H1 (cell line): ENCODE results near the gene TMEM161B. TPM values are rescaled to one million over a fixed set of nuclear protein-coding genes. Genes with fewer than 3 reads are reported as not detected.

Experiments
- CTCF ChIA-PET: fragments of 300-600 bp; sonication (Branson Sonifier 250); formaldehyde crosslinking; loops from one replicate; lab custom pipeline; 2021; ENCODE audit not compliant: partially characterized antibody; lab: Charles Lee
- POLR2A ChIA-PET: fragments of 300-600 bp; sonication (Branson Sonifier 250); formaldehyde crosslinking; loops from one replicate; lab custom pipeline; 2021; ENCODE audit warnings: inconsistent platforms; ENCODE audit not compliant: partially characterized antibody; lab: Charles Lee
- DNase-seq, 2 experiments: peaks; one replicate each; pipeline versions ENCODE4 v3.0.0 to v3.0.0-alpha.2; 2010 to 2022; ENCODE audit warnings: low spot score in 2 of 2, low read depth in 1 of 2, mixed read lengths in 1 of 2
- FAIRE-seq: peaks from 2 replicates; lab custom pipeline; 2011; peaks lifted over from hg19 to GRCh38; lab: Jason Lieb, UNC
- H2AFZ ChIP-seq: 2 replicates; pipeline ENCODE4 v1.8.1; 2012; ENCODE audit warnings: low read length, inconsistent platforms
- H2AK5ac ChIP-seq: 2 replicates; pipeline ENCODE4 v1.6.1; 2013; ENCODE audit warnings: low read depth, low read length
- H2BK120ac ChIP-seq: replicated peaks from 2 replicates; pipeline ENCODE3; 2013; ENCODE audit warnings: low read depth, low read length, inconsistent platforms
- H2BK12ac ChIP-seq: 2 replicates; pipeline ENCODE4 v1.6.1; 2013; ENCODE audit warnings: low read depth, low read length
- H2BK15ac ChIP-seq: 2 replicates; pipeline ENCODE4 v1.6.1; 2013; ENCODE audit warnings: low read length
- H2BK20ac ChIP-seq: 2 replicates; pipeline ENCODE4 v1.6.1; 2013; ENCODE audit warnings: low read length
- H2BK5ac ChIP-seq: 2 replicates; pipeline ENCODE4 v1.6.1; 2013; ENCODE audit warnings: low read depth, low read length
- H3K14ac ChIP-seq: 2 replicates; pipeline ENCODE4 v1.6.1; 2013; ENCODE audit warnings: inconsistent platforms; ENCODE audit not compliant: insufficient read length
- H3K18ac ChIP-seq: 2 replicates; pipeline ENCODE4 v1.6.1; 2013; ENCODE audit warnings: low read length; ENCODE audit errors: extremely low read depth
- H3K23ac ChIP-seq: 2 replicates; pipeline ENCODE4 v1.6.1; 2013; ENCODE audit warnings: inconsistent platforms; ENCODE audit not compliant: insufficient read length
- H3K23me2 ChIP-seq: 2 replicates; pipeline ENCODE4 v1.6.1; 2013; ENCODE audit warnings: low read depth, low read length
- H3K27ac ChIP-seq: 2 replicates; pipeline ENCODE4 v1.6.1; 2011; ENCODE audit warnings: low read depth, low read length, inconsistent platforms
- H3K27me3 ChIP-seq, 4 experiments: replicated peaks in 1 of 4; 1 replicate in 1 of 4; 2 replicates in 3 of 4; pipeline versions ENCODE4 v1.6.1 to v1.8.1; 2011 to 2013; ENCODE audit warnings: low read length in 3 of 4, mild to moderate bottlenecking in 3 of 4, inconsistent platforms in 2 of 4, mixed read lengths in 2 of 4, moderate library complexity in 1 of 4; ENCODE audit not compliant: control insufficient read depth in 3 of 4, insufficient read depth in 3 of 4; ENCODE audit errors: extremely low read depth in 1 of 4
- H3K36me3 ChIP-seq, 4 experiments: 2 replicates each; pipeline versions ENCODE4 v1.6.1 to v1.8.1; 2011 to 2013; ENCODE audit warnings: mild to moderate bottlenecking in 4 of 4, low read length in 3 of 4, moderate library complexity in 2 of 4, control low read depth in 1 of 4, inconsistent platforms in 1 of 4; ENCODE audit not compliant: insufficient read depth in 4 of 4, control insufficient read depth in 2 of 4
- H3K4ac ChIP-seq: replicated peaks from 2 replicates; pipeline ENCODE3; 2013; ENCODE audit warnings: low read length, low read depth, mixed read lengths, inconsistent platforms; ENCODE audit not compliant: insufficient read length
- H3K4me1 ChIP-seq, 4 experiments: replicated peaks in 1 of 4; 1 replicate in 1 of 4; 2 replicates in 3 of 4; pipeline versions ENCODE4 v1.6.1 to v1.8.1; 2011 to 2013; ENCODE audit warnings: low read length in 3 of 4, inconsistent platforms in 2 of 4, mixed read lengths in 1 of 4; ENCODE audit not compliant: insufficient read depth in 4 of 4, control insufficient read depth in 3 of 4
- H3K4me2 ChIP-seq, 2 experiments: 2 replicates each; pipeline versions ENCODE4 v1.6.1 to v1.8.1; 2011 to 2013; ENCODE audit warnings: low read depth in 2 of 2, low read length in 2 of 2, control low read depth in 1 of 2, inconsistent platforms in 1 of 2, mild to moderate bottlenecking in 1 of 2; ENCODE audit not compliant: insufficient read depth in 1 of 2
- H3K4me3 ChIP-seq, 4 experiments: fragments of 200-600, 300-600 bp in 1 of 4; sonication (generic), shearing (Covaris generic), sonication (Bioruptor Twin) in 1 of 4; 2 replicates each; pipeline versions ENCODE4 v1.5.1 to v1.8.1; 2011 to 2016; ENCODE audit warnings: low read length in 4 of 4, low read depth in 3 of 4, control low read depth in 2 of 4, inconsistent platforms in 2 of 4, mild to moderate bottlenecking in 2 of 4, mixed read lengths in 1 of 4, moderate library complexity in 1 of 4; ENCODE audit not compliant: insufficient read depth in 2 of 4; ENCODE audit errors: extremely low read depth in 1 of 4
- H3K56ac ChIP-seq: replicated peaks from 2 replicates; pipeline ENCODE3; 2013; ENCODE audit warnings: low read depth, mild to moderate bottlenecking, mixed read lengths, low read length, inconsistent platforms; ENCODE audit not compliant: insufficient read length
- H3K79me1 ChIP-seq: 2 replicates; pipeline ENCODE4 v1.6.1; 2013; ENCODE audit warnings: low read depth, low read length, control low read depth
- H3K79me2 ChIP-seq, 2 experiments: 2 replicates each; pipeline versions ENCODE4 v1.6.1 to v1.8.1; 2012 to 2013; ENCODE audit warnings: low read length in 2 of 2, mild to moderate bottlenecking in 2 of 2, inconsistent platforms in 1 of 2; ENCODE audit not compliant: insufficient read depth in 2 of 2, control insufficient read depth in 1 of 2
- H3K9ac ChIP-seq, 4 experiments: replicated peaks in 1 of 4; 1 replicate in 1 of 4; 2 replicates in 3 of 4; pipeline versions ENCODE4 v1.6.1 to v1.8.1; 2011 to 2013; ENCODE audit warnings: low read depth in 3 of 4, low read length in 3 of 4, control low read depth in 2 of 4, mild to moderate bottlenecking in 2 of 4, moderate library complexity in 2 of 4, inconsistent platforms in 1 of 4; ENCODE audit errors: extremely low read depth in 1 of 4
- H3K9me3 ChIP-seq, 2 experiments: 2 replicates each; pipeline versions ENCODE4 v1.6.1 to v1.8.1; 2012 to 2013; ENCODE audit warnings: mild to moderate bottlenecking in 2 of 2, moderate library complexity in 2 of 2, control low read depth in 1 of 2, inconsistent platforms in 1 of 2, low read depth in 1 of 2, low read length in 1 of 2, mixed read lengths in 1 of 2; ENCODE audit not compliant: insufficient read depth in 2 of 2
- H4K20me1 ChIP-seq, 2 experiments: replicated peaks in 1 of 2; 2 replicates each; pipeline versions ENCODE3 to v1.8.1; 2011 to 2013; ENCODE audit warnings: inconsistent platforms in 2 of 2, low read length in 2 of 2, mild to moderate bottlenecking in 1 of 2; ENCODE audit not compliant: insufficient read depth in 2 of 2, control insufficient read depth in 1 of 2
- H4K5ac ChIP-seq: 2 replicates; pipeline ENCODE4 v1.6.1; 2013; ENCODE audit warnings: low read length, low read depth, mixed read lengths, inconsistent platforms; ENCODE audit not compliant: insufficient read length
- H4K8ac ChIP-seq: 2 replicates; pipeline ENCODE4 v1.8.0; 2013; ENCODE audit warnings: mild to moderate bottlenecking, moderate library complexity, low read length, inconsistent platforms; ENCODE audit not compliant: insufficient read depth; ENCODE audit errors: extremely low read depth
- H4K91ac ChIP-seq: replicated peaks from 2 replicates; pipeline ENCODE3; 2013; ENCODE audit warnings: low read length, mixed read lengths, inconsistent platforms; ENCODE audit not compliant: insufficient read length
- CTBP2 ChIP-seq: IDR thresholded peaks from 2 replicates; pipeline ENCODE4 v1.7.0; 2011; ENCODE audit warnings: borderline replicate concordance, mild to moderate bottlenecking, moderate library complexity, mixed read lengths, low read length; ENCODE audit not compliant: insufficient read depth, insufficient read length
- HDAC6 ChIP-seq: IDR thresholded peaks from one replicate; pipeline ENCODE4 v1.7.1; 2012; ENCODE audit warnings: low read depth, mild to moderate bottlenecking, inconsistent platforms, low read length, moderate library complexity
- RNF2 ChIP-seq: fragments of 200-900, 300-1000 bp; sonication (generic); IDR thresholded peaks from 2 replicates; pipeline ENCODE4 v1.7.1; 2016; ENCODE audit warnings: borderline replicate concordance, low read depth, mild to moderate bottlenecking, antibody characterized with exemption, low read length; ENCODE audit not compliant: poor library complexity, severe bottlenecking; ENCODE audit errors: missing control alignments
- WGBS, 2 experiments: shearing (Covaris generic) in 1 of 2; methylation state at CpG; one replicate each; pipeline versions ENCODE4 v1.1.6 to v1.1.7; 2013 to 2015; ENCODE audit warnings: low lambda C conversion rate in 2 of 2, mixed read lengths in 2 of 2, inconsistent platforms in 1 of 2, low coverage in 1 of 2, missing lambda C conversion rate in 1 of 2; ENCODE audit not compliant: insufficient replicate concordance in 2 of 2, insufficient coverage in 1 of 2, insufficient read length in 1 of 2; ENCODE audit errors: extremely low coverage in 1 of 2, missing lambda C conversion rate in 1 of 2; 5-methylcytosine and 5-hydroxymethylcytosine counted together
- polyA plus RNA-seq, 7 experiments: library from polyadenylated mRNA; depleted of rRNA in 3 of 7; stranded (reverse) in 5 of 7; unstranded in 2 of 7; fragments of >200 nt in 5 of 7; fragments of 200-250 nt in 2 of 7; gene quantifications; 1 replicate in 5 of 7; 2 replicates in 1 of 7; 4 replicates in 1 of 7; pipeline versions ENCODE4 v1.2.1 to v1.2.3, GENCODE V29; 2011 to 2013; ENCODE audit warnings: missing spikeins in 2 of 7, mixed read lengths in 2 of 7
- total RNA-seq: library from RNA; stranded (reverse); fragmentation: NEBNext Ultra II Directional; extraction: Animal tissue kit (Norgen Biotek cat#: 25700); gene quantifications from 2 replicates; pipeline ENCODE4 v1.2.1, GENCODE V29; 2021

Gene TMEM161B
- total and polyA plus RNA-seq, 2 of the 8 experiments (the other 6 are each of a cell fraction or from before 2014, with no cell fraction given), result 7.4 to 13.8 TPM

DNA sequence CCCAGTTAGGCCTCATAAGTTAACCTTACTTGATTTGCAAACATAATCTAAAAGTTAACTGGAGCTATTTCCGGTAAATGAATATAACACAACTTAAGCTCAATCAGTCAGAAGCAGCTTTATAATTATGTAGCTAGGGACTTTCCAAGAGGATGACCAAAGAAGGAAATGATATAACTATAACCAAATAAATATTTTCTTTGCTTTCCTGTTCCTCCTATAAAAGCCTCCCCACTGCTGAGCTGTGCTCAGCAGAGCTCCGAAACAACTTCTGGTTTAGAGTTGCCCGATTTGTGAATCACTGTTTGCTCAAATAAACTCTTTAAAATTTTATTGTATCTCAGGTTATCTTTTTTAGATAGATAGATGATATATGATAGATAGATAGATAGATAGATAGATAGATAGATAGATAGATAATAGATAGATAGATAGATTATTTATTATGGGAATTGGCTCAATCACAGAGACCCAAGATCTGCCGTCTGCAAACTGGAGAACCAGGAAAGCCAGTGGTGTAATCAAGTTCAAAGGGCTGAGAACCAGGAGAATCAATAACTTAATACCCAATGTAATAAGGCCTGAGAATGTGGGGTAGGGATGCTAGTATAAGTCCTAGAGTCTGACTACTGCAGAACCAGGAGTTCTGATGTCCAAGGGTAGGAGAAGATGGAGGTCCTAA lies 19.3 kb upstream of the TMEM161B start:
- Histone ChIP-seq H2BK5ac (no peak overlapping the region), H3K9me3 (no peaks in the 10 kb centered on the region), H3K9ac (no peak overlapping the region), H3K36me3 (peaks cover 0 to 14% (median 0%) of the 10 kb centered on the region in 4 experiments; a peak in 2 of 8 replicates), H3K79me2 (no peaks in the 10 kb centered on the region), H2BK20ac (no peak overlapping the region), H3K4ac (no peak overlapping the region), H4K91ac (no peak overlapping the region), H3K4me1 (no peaks in the 10 kb centered on the region), H3K4me2 (no peak overlapping the region), H4K8ac (no peak overlapping the region), H2BK12ac (no peak overlapping the region), H2BK120ac (no peak overlapping the region), H4K5ac (no peak overlapping the region), H3K23me2 (no peaks in the 10 kb centered on the region), H3K23ac (no peak overlapping the region), H2BK15ac (no peak overlapping the region), H3K27ac (no peak overlapping the region), H3K4me3 (no peak overlapping the region), H2AK5ac (no peak overlapping the region), H2AFZ (no peak overlapping the region), H4K20me1 (peaks cover 0 to 2% of the 10 kb centered on the region in 2 experiments), H3K79me1 (no peaks in the 10 kb centered on the region; the same call in 1 of the 2 replicates), H3K56ac (no peak overlapping the region), H3K27me3 (no peaks in the 10 kb centered on the region), H3K18ac (no peak overlapping the region), H3K14ac (no peak overlapping the region)
- ChIA-PET POLR2A (interaction anchor here (1.4 kb wide), 1 partner anchor 11 kb away, joined by 3 read pairs; no protein-coding TSS in a partner anchor), CTCF (interaction anchor here (1.0 kb wide), 1 partner anchor 31 kb away, joined by 3 read pairs; no protein-coding TSS in a partner anchor)
- TF ChIP-seq HDAC6 (no peak), CTBP2 (no peak), RNF2 (no peak)
- FAIRE-seq, result no peak
- DNase-seq, result no peak
- WGBS, 2 experiments, result 87% methylated on average over 4 of the region's 4 CpGs; no CpG with 5 or more reads in 1 of the 2 experiments
